Esophagus squamous epithelium (tissue), 4 donors: ENCODE measurements around the gene FAAP20.

Source experiments
- CTCF ChIP-seq, 6 experiments: fragments of 450-650 bp in 4 of 6; fragments of 200-600 bp in 2 of 6; sonication (generic) in 2 of 6; IDR thresholded peaks; one replicate each; pipeline ENCODE4 v1.5.1; 2016 to 2019; ENCODE audit warnings: antibody characterized with exemption in 6 of 6, mild to moderate bottlenecking in 4 of 6, moderate library complexity in 4 of 6
- POLR2A ChIP-seq, 4 donors: fragments of 450-650 bp; IDR thresholded peaks; one replicate each; pipeline ENCODE4 v1.6.1; 2017; ENCODE audit warnings: antibody characterized with exemption in 4 of 4, mild to moderate bottlenecking in 4 of 4, moderate library complexity in 3 of 4

- no peak for TF ChIP-seq CTCF (IDR thresholded peaks at IDR 0.05)
- no peak for TF ChIP-seq POLR2A (IDR thresholded peaks at IDR 0.05)
Observed at GRCh38 chr1:2170211-2170610, 24.4 kb downstream of the FAAP20 start.
